Measurements from ENCODE around the gene C1orf105.
A peak's percentile ranks its signal among the peaks of the same experiment; 100 is the strongest.

The C1orf105 gene

DNA sequence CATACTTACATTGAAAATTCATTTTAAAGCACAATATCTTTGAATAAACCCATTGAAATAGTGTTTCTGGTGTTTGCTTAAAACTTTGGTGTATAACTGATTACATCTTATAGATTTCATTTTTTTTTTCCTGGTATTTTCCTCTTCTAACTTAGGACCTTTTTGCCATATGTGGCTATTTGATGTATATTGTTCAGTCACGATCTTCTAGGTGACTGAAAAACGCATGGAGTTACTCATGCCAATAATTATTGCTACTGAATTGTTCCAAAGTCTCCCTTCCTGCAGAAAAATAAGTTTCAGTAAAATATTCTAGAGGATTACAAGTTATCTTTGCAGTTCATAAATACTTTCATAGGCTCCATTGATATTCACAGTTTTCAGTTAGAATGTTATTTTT is 22.9 kb upstream of the C1orf105 start:
- no peak for DNase-seq

DNA sequence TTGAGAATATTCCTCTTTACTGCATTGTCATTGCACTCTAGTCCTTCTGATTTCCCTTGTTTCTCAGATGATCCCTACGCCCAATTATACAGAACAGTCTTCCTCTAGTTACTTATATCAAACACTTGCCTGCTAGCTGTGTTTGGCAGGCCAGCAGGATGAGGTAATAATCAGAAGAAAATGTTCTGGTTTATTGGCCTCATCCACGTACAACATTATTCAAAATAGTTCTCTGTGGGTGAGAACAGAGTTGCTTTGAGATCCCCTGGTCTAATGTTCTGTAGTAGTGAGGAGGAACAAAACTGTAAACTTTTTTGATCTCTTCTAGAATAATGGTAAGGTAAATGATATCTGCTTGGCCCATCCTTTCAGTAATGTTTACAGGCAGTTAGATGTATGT is 22.3 kb upstream of the C1orf105 start:
- no peak for DNase-seq

GRCh38 chr1:172398970-172399755 is 21.3 kb upstream of the C1orf105 start:
- peak; percentile 97 for DNase-seq

DNA sequence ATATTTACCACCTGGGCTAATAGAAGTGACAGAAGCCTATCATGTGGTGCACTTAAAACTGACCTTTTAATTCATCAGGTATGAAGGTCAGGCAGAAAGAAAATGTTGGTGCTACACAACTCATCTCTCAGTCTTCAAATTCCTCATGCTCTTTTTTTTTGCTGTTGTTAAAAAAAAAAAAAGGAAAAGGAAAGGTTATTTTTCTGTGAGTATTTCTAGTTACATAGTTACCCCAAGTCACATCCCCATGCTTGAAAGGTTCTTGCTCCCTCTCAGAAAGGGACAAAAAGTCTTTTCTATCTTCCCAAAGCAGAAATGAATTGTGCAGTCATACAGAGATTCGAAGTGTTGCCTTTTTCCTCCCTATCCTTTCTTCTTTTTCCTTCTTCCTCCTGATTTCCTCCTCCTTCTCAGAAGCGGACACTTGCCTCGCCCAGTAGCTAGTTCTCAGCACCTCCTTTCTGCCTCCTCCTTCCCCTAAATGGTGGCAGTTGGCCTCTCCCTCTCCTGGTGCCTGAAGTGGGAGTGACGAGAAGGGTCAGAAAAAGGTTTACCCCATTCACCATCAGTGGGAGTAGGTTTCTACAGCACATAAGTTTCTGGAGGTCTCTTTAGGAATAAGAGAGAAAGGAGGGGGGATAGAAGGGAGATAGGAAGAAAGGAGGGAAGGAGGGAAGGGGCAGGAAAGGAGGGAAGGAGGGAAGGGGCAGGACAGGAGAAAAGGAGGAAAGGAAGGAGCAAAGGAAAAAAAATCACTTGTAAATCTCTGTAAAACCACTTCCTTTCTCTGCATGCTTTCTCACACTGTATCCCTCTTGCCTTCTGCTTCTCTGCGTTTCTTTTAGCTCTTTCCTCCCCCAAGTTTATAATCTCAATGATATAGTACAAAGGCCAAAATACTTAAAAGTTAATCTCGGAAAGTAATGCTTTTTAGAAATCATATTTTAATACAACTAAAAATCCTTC is 20.4 kb upstream of the C1orf105 start:
- no peak for DNase-seq

DNA sequence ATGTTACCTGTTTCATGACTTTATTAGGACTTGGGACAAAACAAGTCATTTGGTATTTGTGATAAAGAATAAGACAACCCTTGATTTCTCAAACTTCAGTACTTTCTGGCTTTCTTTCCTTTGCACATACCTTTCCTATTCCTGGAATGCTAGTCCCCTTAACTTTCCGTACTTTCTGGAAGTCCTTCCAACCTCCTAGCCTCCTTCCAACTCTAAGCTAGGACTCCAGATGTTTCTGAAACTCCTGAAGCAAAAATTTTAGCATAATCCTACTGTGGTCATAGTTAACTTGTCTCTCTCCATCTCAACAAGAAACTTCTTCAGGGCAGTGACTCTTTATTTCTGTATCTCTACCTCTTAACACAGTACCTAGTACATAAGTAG is 19.8 kb upstream of the C1orf105 start:
- no peak for DNase-seq

DNA sequence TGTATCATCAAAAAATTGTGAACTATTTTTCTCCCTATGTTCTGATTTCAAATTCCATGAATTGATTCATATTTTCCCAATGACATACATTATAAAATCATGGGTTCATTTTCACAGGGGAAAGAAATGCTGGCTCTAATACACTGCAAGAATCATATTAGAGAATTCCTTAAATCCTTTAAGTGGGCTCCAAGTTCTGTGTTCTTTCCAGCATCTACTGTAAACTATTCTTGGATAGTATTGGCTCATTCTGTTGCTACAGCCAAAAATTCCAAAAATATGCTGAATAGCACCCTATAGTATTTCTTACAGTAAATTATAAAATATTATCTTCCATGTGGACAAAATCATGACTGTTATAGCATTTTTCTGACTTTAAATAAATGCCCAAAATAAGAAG is 19.0 kb upstream of the C1orf105 start:
- no peak for DNase-seq

DNA sequence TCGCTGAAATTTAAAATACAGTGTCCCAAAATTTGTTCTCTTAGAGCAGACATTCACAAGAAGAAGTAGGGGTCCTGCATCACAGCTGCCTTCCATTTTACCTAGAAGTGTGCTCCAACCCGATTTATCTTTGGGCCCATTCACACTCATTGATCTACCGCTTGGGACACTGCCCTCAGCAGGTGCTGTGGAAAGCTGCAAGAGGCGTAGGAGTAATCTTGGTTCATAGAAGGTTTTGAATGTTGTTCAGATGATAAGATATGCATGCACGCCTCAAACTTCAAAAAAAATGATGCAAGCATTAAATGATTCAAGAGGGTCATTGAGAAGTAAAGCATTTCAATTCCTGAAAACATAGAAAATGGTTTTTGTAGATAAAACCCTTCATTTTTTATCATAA is 18.6 kb upstream of the C1orf105 start:
- DNase-seq, result no peak

GRCh38 chr1:172402878-172403569 is 17.5 kb upstream of the C1orf105 start:
- no peak for DNase-seq

- DNase-seq, result no peak
Measured at GRCh38 chr1:172404121-172404520, 16.4 kb upstream of the C1orf105 start.

DNA sequence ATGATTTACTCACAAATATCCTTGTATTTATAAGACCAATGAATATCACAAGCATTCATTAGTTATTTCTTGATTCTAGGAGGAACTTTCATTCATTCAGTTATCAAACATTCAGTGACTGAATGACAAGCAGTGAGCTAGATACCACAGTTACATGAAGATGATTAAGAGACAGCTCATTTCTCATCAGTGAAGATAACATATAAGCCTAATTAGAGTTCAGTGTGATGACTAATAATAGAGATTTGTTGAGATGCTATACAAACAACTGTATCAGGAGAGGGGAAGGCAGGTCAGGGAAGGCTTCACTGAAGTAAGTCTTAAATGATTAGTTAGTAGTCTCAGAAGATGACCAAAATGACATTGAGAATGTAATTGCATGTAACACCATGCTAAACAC is 14.6 kb upstream of the C1orf105 start:
- DNase-seq, result no peak

- no peak for DNase-seq
Measured at GRCh38 chr1:172406968-172407367, 13.5 kb upstream of the C1orf105 start.

- no peak for DNase-seq
Measured at GRCh38 chr1:172408958-172409357, 11.5 kb upstream of the C1orf105 start.

- DNase-seq, result no peak
Measured at GRCh38 chr1:172410027-172410426, 10.5 kb upstream of the C1orf105 start.

DNA sequence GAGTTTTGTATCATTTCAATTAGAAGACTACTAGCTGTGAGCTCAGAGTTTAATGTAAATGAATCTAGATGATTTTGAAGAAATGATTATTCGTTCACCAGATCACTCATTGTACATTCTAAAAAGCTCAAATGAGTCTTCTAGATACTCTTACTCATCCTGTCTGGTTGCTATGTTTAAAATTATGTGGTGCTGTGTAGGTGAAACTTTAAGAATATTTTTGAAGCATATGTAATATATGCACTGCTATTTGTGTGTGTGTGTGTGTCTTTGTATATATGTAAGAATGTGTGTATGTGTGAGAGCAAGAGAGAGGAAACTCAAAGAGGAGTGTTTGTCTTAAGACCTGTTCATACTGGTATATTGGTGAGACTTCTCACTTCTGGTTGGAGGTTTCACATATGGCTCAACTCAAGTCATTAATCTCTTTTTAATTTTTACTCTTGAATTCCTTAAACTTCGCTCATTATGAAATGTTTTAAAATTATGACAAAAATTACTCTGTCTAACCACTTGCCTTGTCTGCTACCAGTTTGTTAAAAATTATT is 8.6 kb upstream of the C1orf105 start:
- DNase-seq, result no peak

DNA sequence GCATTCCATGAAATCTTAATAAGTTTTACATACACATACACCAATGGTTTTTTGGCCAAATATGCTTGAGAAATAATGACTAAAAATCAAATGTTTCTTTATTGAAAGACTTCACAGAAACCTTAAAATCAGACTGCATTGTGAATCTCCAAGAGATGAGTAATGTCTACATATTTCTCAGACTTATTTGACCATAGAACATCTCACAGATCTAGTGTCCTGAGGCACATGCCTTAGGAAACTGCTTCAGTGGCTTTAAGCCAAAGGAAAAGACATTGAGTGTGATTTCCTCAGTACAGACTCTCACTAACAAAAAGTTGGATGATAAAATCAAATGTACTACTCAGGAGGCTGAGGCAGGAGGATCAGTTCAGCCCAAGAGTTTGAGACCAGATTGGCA is 6.2 kb upstream of the C1orf105 start:
- DNase-seq, result no peak

GRCh38 chr1:172416496-172417035 is 3.9 kb upstream of the C1orf105 start:
- DNase-seq, result no peak

DNA sequence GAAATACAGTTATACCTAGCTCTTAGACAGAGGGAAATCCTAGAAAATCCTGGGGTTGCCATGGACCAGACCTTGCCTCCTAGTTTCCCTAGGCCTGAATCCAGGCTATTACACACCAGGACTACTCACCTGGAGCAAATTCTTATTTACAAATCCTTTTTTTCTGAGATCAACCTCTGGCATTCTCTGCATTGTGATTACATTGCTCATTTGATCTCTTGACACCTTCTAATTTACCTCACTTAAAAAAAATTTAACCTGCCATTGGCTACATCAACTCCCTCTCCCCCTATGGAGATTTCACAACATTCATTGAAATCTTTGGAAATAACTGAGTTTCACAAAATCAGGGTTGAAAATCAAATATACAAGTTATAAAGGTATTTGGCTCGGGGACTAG is 2.9 kb upstream of the C1orf105 start:
- no peak for DNase-seq

- DNase-seq, result no peak
Measured at GRCh38 chr1:172421974-172422604, 1.6 kb downstream of the C1orf105 start.

DNA sequence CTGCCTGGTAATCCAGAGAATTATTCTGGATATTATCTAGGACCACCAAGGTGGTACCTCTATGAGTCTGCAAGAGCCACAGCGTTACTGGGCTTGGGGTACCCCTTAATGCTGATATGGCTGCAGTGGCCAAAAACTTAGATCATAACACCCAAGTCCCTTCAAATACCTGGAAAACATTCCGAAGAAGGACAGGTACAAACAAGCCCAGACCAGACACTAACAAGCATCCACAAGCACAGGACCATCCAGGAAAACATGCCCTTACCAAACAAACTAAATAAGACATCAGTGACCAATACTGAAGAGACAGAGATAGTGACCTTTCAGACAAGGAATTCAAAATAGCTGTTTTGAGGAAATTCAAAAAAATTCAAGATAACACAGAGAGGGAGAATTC is 2.9 kb downstream of the C1orf105 start:
- no peak for DNase-seq

DNA sequence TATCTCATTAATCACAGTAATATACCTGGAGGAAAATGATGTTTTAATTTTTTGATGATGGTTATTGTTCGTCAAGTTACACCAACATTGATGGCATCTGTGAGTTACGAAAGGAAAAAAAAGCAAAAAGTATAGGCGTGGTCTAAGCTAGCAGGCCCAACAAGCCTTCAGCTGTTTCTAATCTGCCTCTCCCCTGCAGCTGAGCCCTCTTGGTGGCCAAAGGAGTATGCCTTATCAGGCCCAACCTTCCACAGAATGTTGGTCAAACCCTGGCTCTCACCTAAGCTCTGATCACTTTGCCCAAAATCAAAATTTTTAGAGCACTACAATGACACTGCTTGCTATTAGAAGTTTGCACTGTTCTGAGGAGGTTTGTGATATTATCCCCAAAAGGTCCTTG is 4.9 kb downstream of the C1orf105 start:
- DNase-seq, result no peak

GRCh38 chr1:172427191-172427590 is 6.7 kb downstream of the C1orf105 start:
- no peak for DNase-seq
